Gastrocnemius medialis (tissue), 4 donors: ENCODE data around the gene SYNPR.

Experiments used
- CTCF ChIP-seq, 5 experiments: fragments of 450-650 bp in 3 of 5; fragments of 200-600 bp in 2 of 5; sonication (generic) in 2 of 5; IDR thresholded peaks in 4 of 5; conservative IDR thresholded peaks in 1 of 5; 1 replicate in 4 of 5; 2 replicates in 1 of 5; pipeline ENCODE4 v1.5.1; 2016 to 2019; ENCODE audit warnings: antibody characterized with exemption in 5 of 5, mild to moderate bottlenecking in 3 of 5, moderate library complexity in 3 of 5
- POLR2A ChIP-seq, 2 donors: fragments of 450-650 bp; IDR thresholded peaks; one replicate each; pipeline ENCODE4 v1.6.1; 2017; ENCODE audit warnings: antibody characterized with exemption in 2 of 2, mild to moderate bottlenecking in 2 of 2, moderate library complexity in 2 of 2

GRCh38 chr3:63494646-63495045, 216.5 kb downstream of the SYNPR start:
- TF ChIP-seq CTCF (IDR thresholded peaks at IDR 0.05 in 4 of 5, conservative IDR thresholded peaks at IDR 0.05 in 1 of 5), result no peak
- TF ChIP-seq POLR2A (IDR thresholded peaks at IDR 0.05), result no peak
